Left ventricle myocardium superior (tissue), 1 donor: ENCODE results near the gene SNHG17. TPM values are rescaled to one million over a fixed set of nuclear protein-coding genes. Genes with fewer than 3 reads are reported as not detected.
"Not testable (repeated sequence)": the region's sequence is repeated elsewhere in the genome, so short reads cannot be mapped to it uniquely, and the experiment has no call there.

Experiments
- ATAC-seq: fragments of 200-7000 bp; cut with Tn5 transposase; one replicate; pipeline ENCODE4 v1.9.1; 2020; ENCODE audit warnings: mild to moderate bottlenecking, moderate library complexity
- DNase-seq: peaks from one replicate; pipeline ENCODE4 v3.0.0-alpha.2; 2020
- intact Hi-C: fragments of 100-400 bp; cut with micrococcal nuclease; formaldehyde crosslinking; loops from one replicate; pipeline ENCODE4 v1.11.0; 2022
- total RNA-seq: library from RNA; stranded (reverse); fragmentation: NEBNext Ultra II Directional; extraction: Animal tissue kit (Norgen Biotek cat#: 25700); gene quantifications from one replicate; pipeline ENCODE4 v1.2.1, GENCODE V29; 2021
- donor health status: DM: no; HTN: yes; CAD: no; lungs with severe emphysema.

Gene SNHG17
- total RNA-seq, 1 donor from 2014 or later, result 5.0 TPM

DNA sequence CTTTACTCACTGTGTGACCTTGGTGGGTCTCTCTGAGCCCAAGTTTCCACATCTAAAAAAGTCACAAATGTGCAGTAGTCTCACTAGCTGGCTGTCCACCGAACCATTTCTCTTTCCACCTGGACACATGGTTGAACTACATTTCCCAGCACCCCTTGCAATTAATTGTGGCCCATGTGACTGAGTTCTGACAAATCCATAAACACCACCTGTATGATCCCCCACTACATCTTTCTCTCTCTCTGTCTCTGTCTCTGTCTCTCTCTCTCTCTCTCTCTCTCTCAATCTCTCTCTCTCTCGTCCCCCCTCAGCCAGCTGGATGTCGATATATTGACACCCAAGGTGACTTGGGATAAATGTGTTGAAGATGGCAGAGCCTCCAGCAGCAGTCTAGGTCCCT, 42.8 kb downstream of the SNHG17 start:
- intact Hi-C loops, result no loop called here
- ATAC-seq, result no peak
- DNase-seq, result no peak

DNA sequence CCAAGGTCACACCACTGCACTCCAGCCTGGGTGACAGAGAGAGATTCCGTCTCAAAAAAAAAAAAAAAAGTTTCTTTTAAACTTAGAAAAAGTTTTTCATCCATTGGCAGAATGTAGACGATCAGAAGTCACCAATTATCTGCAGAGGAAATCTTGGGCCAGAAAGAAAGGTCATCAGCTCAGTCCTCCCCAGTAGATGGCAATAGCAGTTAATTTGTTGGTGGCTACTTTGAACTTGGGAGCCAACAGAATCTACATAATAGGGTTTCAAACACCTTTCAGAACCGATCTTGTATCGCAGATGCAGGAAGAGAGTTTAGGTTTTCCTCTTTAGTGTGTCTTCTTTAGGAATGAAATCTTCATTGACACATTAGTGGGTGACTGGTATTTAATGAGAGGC, 47.2 kb downstream of the SNHG17 start:
- no peak for ATAC-seq

DNA sequence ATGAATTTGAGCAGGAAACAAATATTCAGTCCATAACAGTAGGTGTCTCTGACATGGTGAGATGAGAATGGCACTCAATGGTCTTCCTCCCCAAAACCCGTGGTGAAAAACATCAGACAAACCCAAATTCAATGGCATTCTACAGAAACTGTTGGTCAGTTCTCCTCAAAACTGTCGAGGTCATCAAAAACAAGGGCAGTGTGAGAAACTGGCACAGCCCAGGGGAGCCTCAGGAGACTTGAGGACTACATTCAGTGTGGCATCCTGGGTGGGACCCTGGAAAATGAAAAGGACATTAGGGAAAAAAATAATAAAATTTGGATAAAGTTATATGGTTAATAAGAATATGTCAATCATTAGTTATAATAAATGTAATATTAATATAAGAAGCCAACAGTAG, 48.3 kb downstream of the SNHG17 start:
- no peak for ATAC-seq
- intact Hi-C loops, result no loop called here

More for the DNA sequence above, 47.2 kb downstream of the SNHG17 start:
- intact Hi-C loops, result no loop called here
- DNase-seq, result no peak

DNA sequence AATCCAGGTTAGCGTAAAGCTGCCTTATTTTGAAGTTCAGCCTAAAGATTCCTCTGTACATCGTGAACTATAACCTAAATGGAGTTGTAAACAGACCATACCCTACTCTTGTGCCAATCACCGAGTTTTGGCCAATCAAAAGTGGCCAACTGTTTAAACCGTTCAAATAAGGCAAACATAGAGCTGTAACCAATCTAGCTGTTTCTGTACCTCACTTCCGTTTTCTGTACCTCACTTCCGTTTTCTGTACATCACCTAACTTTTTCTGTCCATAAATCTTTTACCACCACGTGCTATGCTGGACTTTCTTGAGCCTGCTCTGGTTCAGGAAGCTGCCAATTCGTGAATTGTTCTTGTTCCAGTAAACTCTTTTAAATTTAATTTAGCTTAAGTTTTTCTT, 49.1 kb downstream of the SNHG17 start:
- DNase-seq (no peak), ATAC-seq (no peak)
- intact Hi-C loops, result no loop called here

More for the DNA sequence above, 48.3 kb downstream of the SNHG17 start:
- no peak for DNase-seq

DNA sequence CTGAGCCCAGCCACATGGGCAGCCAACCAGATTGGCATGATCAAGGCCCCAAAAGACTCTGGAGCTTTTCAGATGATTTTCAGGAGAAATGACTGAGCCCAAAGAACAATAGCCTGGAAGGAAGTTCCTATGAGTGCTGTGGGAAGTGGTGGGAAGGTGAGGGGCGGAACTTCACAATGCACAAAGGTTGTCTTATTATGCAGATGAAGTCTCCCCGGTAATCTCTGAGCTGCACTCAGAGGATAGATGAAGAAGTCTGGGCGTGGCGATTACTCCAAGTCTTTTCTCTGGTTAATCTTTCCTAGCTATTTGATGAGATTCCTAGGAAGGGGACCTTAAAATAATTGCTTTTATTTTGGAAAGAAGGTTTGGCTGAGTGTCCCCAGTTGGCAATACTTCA, 52.0 kb downstream of the SNHG17 start:
- DNase-seq, result no peak
- intact Hi-C loops, result no loop called here
- no peak for ATAC-seq

DNA sequence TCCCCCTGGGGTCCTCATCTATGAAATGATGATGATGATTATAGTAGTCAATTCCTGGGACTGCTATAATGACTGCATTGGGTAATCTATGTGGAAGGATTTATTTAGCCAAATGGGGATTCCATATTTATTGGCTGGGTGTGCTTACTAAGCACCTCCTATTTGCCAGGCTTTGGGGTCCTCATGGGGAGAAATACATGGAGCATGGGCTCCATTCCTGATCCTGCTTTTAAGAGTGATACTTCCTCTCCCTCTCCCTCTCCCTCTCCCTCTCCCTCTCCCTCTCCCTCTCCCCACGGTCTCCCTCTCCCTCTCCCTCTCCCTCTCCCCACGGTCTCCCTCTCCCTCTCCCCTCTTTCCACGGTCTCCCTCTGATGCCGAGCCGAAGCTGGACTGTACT, 57.3 kb downstream of the SNHG17 start:
- DNase-seq, ATAC-seq, intact Hi-C loops: not testable (repeated sequence)

DNA sequence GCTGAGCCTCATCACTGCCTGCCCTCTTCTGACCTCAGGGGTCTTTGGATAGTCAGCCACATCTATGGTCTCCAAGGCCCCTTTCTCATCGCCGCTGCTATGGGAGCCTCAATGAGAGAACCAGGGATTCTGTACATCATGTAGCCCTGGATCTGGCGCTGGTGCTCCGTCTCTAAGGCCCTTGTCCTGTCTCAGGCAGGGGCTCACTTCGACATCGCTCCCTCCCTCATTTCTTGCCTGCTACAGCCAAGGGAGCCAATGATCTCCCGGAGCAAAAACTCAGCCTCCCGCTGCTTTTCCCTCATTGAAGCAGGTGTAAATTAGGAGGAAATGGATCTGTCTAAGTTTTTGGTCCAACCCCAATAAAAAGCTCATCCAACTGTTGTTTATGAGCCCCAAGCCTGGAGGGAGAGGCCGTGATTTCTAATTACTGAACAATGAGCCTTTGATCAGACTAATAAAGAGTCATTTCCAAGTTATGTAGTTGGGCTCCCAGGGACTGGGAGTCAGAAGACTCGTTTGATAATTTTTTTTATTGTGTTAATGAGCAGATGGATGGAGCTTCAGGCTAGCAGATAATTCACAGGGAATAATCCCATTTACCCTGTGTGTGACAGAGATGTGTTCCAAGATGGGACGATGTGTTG, 58.0 kb downstream of the SNHG17 start:
- no peak for ATAC-seq
- DNase-seq, result no peak
- intact Hi-C loops, result no loop called here

DNA sequence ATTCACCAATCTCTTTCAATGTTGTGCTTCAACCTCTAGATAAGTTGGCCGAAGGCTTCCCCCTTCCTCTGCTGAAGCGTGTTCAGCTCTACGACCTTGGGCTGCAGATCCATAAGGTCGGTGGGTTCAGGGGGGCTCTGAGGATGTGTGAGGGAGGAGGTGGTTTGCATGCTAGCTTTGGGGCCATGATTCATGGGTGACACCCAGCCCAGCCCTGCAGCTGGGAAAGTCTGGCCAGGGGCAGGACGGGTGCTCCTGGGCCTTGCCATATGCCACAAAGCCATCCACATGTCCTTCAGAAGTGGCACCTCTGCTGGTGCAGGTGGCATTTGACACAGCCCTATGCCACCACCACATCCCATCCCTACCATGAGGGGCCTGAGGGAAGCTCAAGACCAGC, 61.2 kb downstream of the SNHG17 start:
- intact Hi-C loops, result no loop called here
- no peak for DNase-seq
- ATAC-seq, result no peak

DNA sequence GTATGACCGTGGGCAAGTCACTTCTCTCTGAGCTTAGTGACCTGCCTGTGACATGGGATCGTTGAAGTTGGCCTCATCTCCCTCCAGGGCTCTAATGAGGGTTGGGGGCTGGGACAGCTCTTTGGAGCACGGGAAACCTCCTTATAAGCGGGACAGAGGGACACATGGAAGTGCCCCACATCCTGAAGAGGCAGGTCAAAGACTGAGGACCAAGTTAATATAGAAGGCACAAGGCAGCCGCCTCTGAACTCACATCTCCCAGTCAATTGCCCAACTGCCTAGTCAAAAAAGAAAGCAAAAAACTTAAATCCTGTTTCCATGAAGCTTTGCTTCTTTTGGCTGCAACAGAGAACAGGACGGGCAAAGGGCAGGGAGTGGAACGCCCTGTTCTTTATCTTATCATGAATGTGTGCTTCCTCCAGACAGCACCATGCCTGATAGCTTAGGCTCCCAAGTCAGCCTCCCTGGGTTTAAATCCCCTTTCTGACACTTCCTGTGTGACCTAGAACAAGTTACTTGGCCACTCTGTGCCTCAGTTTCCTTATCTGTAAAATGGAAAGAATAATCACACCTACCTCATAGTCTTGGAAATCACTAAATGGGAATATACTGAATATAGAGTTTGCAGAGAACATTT, 61.8 kb downstream of the SNHG17 start:
- ATAC-seq (peak; percentile 62), DNase-seq (no peak)
- intact Hi-C loops, result no loop called here

DNA sequence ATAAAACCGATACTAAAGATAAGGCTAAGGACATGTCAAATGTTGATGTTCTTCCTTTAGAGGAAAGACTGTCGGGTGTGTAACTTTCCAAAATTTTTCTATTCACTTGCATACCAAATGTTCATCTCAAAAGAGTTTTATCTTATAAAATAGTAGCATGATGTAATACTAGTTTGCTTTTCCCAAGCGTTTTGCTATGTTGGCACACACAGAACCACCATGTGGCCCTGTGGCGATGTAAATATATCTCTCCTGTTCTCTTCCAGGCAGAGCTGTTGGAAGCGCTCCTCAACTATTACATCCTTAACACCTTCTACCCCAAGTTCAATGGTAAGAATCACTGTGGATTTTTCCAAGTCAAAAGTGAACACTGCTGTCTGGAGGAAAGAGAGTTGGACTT, 62.3 kb downstream of the SNHG17 start:
- intact Hi-C loops, result no loop called here
- no peak for ATAC-seq
- DNase-seq, result no peak

Other genes with a start within 250 kb of the SNHG17 start
- gene KIAA1755, start 174.6 kb downstream of the SNHG17 start, total RNA-seq, result 5.3 TPM
- not detected for gene BPI, start 131.2 kb downstream of the SNHG17 start, total RNA-seq
- 0.25 TPM for gene LBP, start 88.8 kb downstream of the SNHG17 start, total RNA-seq
- 22.4 TPM for gene RALGAPB, start 37.5 kb upstream of the SNHG17 start, total RNA-seq
- gene ADIG, start 145.9 kb upstream of the SNHG17 start, total RNA-seq, result not detected
- not detected for gene ARHGAP40, start 166.5 kb upstream of the SNHG17 start, total RNA-seq